HG03039 (cell line): ENCODE results near the gene UBASH3A.
"Not testable (repeated sequence)": the region's sequence is repeated elsewhere in the genome, so short reads cannot be mapped to it uniquely, and the experiment has no call there.

Experiments used
- ATAC-seq: cut with Tn5 transposase; IDR thresholded peaks from one replicate; pipeline ENCODE4 v1.9.1; 2021; ENCODE audit warnings: mild to moderate bottlenecking, moderate library complexity; ENCODE audit not compliant: unreplicated experiment

The UBASH3A gene

GRCh38 chr21:42390193-42390592, 13.5 kb upstream of the UBASH3A start:
- no peak for ATAC-seq

- ATAC-seq, result no peak
These were observed 13.0 kb upstream of the UBASH3A start for GRCh38 chr21:42390696-42391095.

GRCh38 chr21:42391297-42391696, 12.4 kb upstream of the UBASH3A start:
- ATAC-seq, result no peak

- ATAC-seq, result no peak
These were observed 10.8 kb upstream of the UBASH3A start for GRCh38 chr21:42392731-42393442.

GRCh38 chr21:42393443-42393950, 10.2 kb upstream of the UBASH3A start:
- ATAC-seq, result no peak

- no peak for ATAC-seq
These were observed 8.4 kb upstream of the UBASH3A start for GRCh38 chr21:42395302-42395701.

GRCh38 chr21:42395905-42396651, 7.6 kb upstream of the UBASH3A start, which contains the start of gene TMPRSS3:
Gene TMPRSS3 (minus strand): TSS chr21:42396052. CDS start chr21:42395417, 635 bp downstream.
- ATAC-seq, result no peak

GRCh38 chr21:42396799-42397745, 6.6 kb upstream of the UBASH3A start:
- no peak for ATAC-seq

GRCh38 chr21:42397746-42398394, 5.8 kb upstream of the UBASH3A start:
- ATAC-seq, result no peak

GRCh38 chr21:42398436-42399028, 5.2 kb upstream of the UBASH3A start:
- no peak for ATAC-seq

- no peak for ATAC-seq
These were observed 3.2 kb upstream of the UBASH3A start for GRCh38 chr21:42400525-42400924.

GRCh38 chr21:42401154-42401553, 2.5 kb upstream of the UBASH3A start:
- no peak for ATAC-seq

- ATAC-seq, result no peak
These were observed 1.9 kb upstream of the UBASH3A start for GRCh38 chr21:42401820-42402251.

- ATAC-seq, result no peak
These were observed 837 bp downstream of the UBASH3A start for GRCh38 chr21:42404539-42404938.

GRCh38 chr21:42405064-42406013, 1.6 kb downstream of the UBASH3A start:
- ATAC-seq, result no peak

GRCh38 chr21:42406201-42406621, 2.5 kb downstream of the UBASH3A start:
- no peak for ATAC-seq

GRCh38 chr21:42406866-42407265, 3.2 kb downstream of the UBASH3A start:
- ATAC-seq, result no peak

GRCh38 chr21:42407476-42407875, 3.8 kb downstream of the UBASH3A start:
- ATAC-seq, result no peak

GRCh38 chr21:42408718-42409117, 5.0 kb downstream of the UBASH3A start:
- not testable (repeated sequence) for ATAC-seq
